Endothelial cell of umbilical vein (primary cell): ENCODE measurements around the gene INTS1. TPM values are rescaled to one million over a fixed set of nuclear protein-coding genes. Genes with fewer than 3 reads are reported as not detected.

ENCODE experiments used
- BruUV-seq: library from RNA; stranded (reverse); fragments of 400-500 nt; replicated peaks from 2 replicates; lab custom pipeline; 2021; lab: Mats Ljungman, UMichigan
- CTCF ChIA-PET: fragments of 300-600, 350-600 bp; sonication (Branson Sonifier 250); formaldehyde crosslinking; loops from one replicate; lab custom pipeline; 2021; ENCODE audit warnings: antibody characterized with exemption, inconsistent platforms; lab: Charles Lee
- POLR2A ChIA-PET: fragments of 300-600, 350-600 bp; sonication (Branson Sonifier 250); formaldehyde crosslinking; loops from one replicate; lab custom pipeline; 2021; ENCODE audit warnings: antibody characterized with exemption, inconsistent platforms; lab: Charles Lee
- DNase-seq: peaks from one replicate; pipeline ENCODE4 v3.0.0-alpha.2; 2011; ENCODE audit warnings: low read depth, low spot score
- FAIRE-seq: peaks from 2 replicates; lab custom pipeline; 2011; peaks lifted over from hg19 to GRCh38; lab: Jason Lieb, UNC
- H2AFZ ChIP-seq: 2 replicates; pipeline ENCODE4 v1.6.0; 2012; ENCODE audit warnings: low read depth, low read length, control low read depth, inconsistent platforms
- H3K27ac ChIP-seq: 2 replicates; pipeline ENCODE4 v1.5.1; 2011; ENCODE audit warnings: low read depth, mild to moderate bottlenecking, control low read depth, low read length, moderate library complexity; ENCODE audit not compliant: insufficient read depth
- H3K27me3 ChIP-seq, 2 experiments: 2 replicates each; pipeline versions ENCODE4 v1.6.0 to v1.6.1; 2011; ENCODE audit warnings: low read length in 2 of 2, mixed read lengths in 1 of 2; ENCODE audit not compliant: control insufficient read depth in 2 of 2, insufficient read depth in 2 of 2
- H3K36me3 ChIP-seq, 2 experiments: 2 replicates in 1 of 2; 3 replicates in 1 of 2; pipeline ENCODE4 v1.5.1; 2011; ENCODE audit warnings: low read length in 2 of 2, mild to moderate bottlenecking in 1 of 2, moderate library complexity in 1 of 2; ENCODE audit not compliant: control insufficient read depth in 2 of 2, insufficient read depth in 2 of 2; ENCODE audit errors: extremely low read depth in 1 of 2
- H3K4me1 ChIP-seq: 3 replicates; pipeline ENCODE4 v1.5.1; 2011; ENCODE audit warnings: mild to moderate bottlenecking, low read length; ENCODE audit not compliant: control insufficient read depth, insufficient read depth; ENCODE audit errors: extremely low read depth
- H3K4me2 ChIP-seq: 2 replicates; pipeline ENCODE4 v1.6.1; 2011; ENCODE audit warnings: low read length, control low read depth, mixed read lengths; ENCODE audit not compliant: insufficient read depth
- H3K4me3 ChIP-seq, 3 experiments: fragments of 200-600 bp in 1 of 3; sonication (generic), shearing (Covaris generic) in 1 of 3; replicated peaks in 1 of 3; 2 replicates each; pipeline ENCODE4 v1.5.1; 2011 to 2016; ENCODE audit warnings: control low read depth in 3 of 3, low read length in 3 of 3, mild to moderate bottlenecking in 2 of 3, inconsistent platforms in 1 of 3, low read depth in 1 of 3, moderate library complexity in 1 of 3; ENCODE audit not compliant: insufficient read depth in 1 of 3
- H3K79me2 ChIP-seq: 2 replicates; pipeline ENCODE4 v1.6.0; 2012; ENCODE audit warnings: low read length, inconsistent platforms; ENCODE audit not compliant: control insufficient read depth, insufficient read depth
- H3K9ac ChIP-seq: replicated peaks from 2 replicates; pipeline ENCODE3; 2011; ENCODE audit warnings: low read length, control low read depth; ENCODE audit not compliant: insufficient read depth; ENCODE audit errors: extremely low read depth
- H3K9me1 ChIP-seq: replicated peaks from 3 replicates; pipeline ENCODE4 v1.6.0; 2011; ENCODE audit warnings: mild to moderate bottlenecking, low read length; ENCODE audit not compliant: control insufficient read depth, insufficient read depth; ENCODE audit errors: extremely low read depth
- H3K9me3 ChIP-seq: replicated peaks from 2 replicates; pipeline ENCODE4 v1.5.1; 2012; ENCODE audit warnings: low read length, inconsistent platforms; ENCODE audit not compliant: control insufficient read depth, insufficient read depth
- H4K20me1 ChIP-seq: replicated peaks from 2 replicates; pipeline ENCODE3; 2011; ENCODE audit warnings: mild to moderate bottlenecking, low read length; ENCODE audit not compliant: control insufficient read depth, insufficient read depth; ENCODE audit errors: extremely low read depth
- CTCF ChIP-seq, 2 donors: IDR thresholded peaks; 1 replicate in 1 of 2; 2 replicates in 1 of 2; pipeline ENCODE4 v1.5.1; 2011; ENCODE audit warnings: low read length in 2 of 2, mild to moderate bottlenecking in 2 of 2, moderate library complexity in 2 of 2, control low read depth in 1 of 2, inconsistent platforms in 1 of 2, low read depth in 1 of 2; ENCODE audit not compliant: insufficient read depth in 1 of 2; ENCODE audit errors: extremely low read depth in 1 of 2
- POLR2AphosphoS5 ChIP-seq: IDR thresholded peaks from 2 replicates; pipeline ENCODE4 v1.6.1; 2012; ENCODE audit warnings: low read depth, mild to moderate bottlenecking, control low read depth, low read length, moderate library complexity; ENCODE audit not compliant: insufficient read depth
- dilution Hi-C: fragments of 300-500 bp; cut with MboI; formaldehyde crosslinking; loops from one replicate; pipeline ENCODE4 v1.15.0; 2019; ENCODE audit warnings: low sequenced_read_pairs; ENCODE audit not compliant: extremely low pct_ligation_motif_present
- intact Hi-C: fragments of 100-400 bp; cut with micrococcal nuclease; formaldehyde crosslinking; loops from one replicate; pipeline ENCODE4 v1.10.0; 2022
- polyA plus RNA-seq, 4 experiments: library from polyadenylated mRNA; depleted of rRNA in 3 of 4; stranded (reverse) in 3 of 4; unstranded in 1 of 4; fragments of >200 nt; gene quantifications; 2 replicates each; pipeline versions ENCODE4 v1.2.1 to v1.2.3, GENCODE V29; 2011 to 2012; ENCODE audit warnings: missing spikeins in 1 of 4
- total RNA-seq: library from RNA; stranded (reverse); gene quantifications from 2 replicates; pipeline ENCODE4 v1.2.3, GENCODE V29; 2021

INTS1 gene
- total and polyA plus RNA-seq, 2 donors (not counting 3 experiments of a cell fraction or from before 2014, with no cell fraction given) = 57.8 to 116 TPM

- CTCF ChIA-PET = interaction anchor here (2.8 kb wide), 1 partner anchor 37 kb away, joined by 24 read pairs; no protein-coding TSS in a partner anchor
- no TSS peak for BruUV-seq
Measured at GRCh38 chr7:1437155-1437880, 66.9 kb downstream of the INTS1 start.

More at GRCh38 chr7:1437155-1437880, 66.9 kb downstream of the INTS1 start:
- no peak for DNase-seq
- no peaks in the 10 kb centered on the region for H4K20me1 ChIP-seq
- POLR2A ChIA-PET = no interaction called here
- FAIRE-seq = no peak
- no peak overlapping the region for H3K4me2 ChIP-seq
- no peak overlapping the region for H2AFZ ChIP-seq
- intact Hi-C loops = no loop called here
- no peaks in the 10 kb centered on the region for H3K9me1 ChIP-seq
- no peaks in the 10 kb centered on the region for H3K27me3 ChIP-seq
- H3K9ac ChIP-seq = no peak overlapping the region
- no peak overlapping the region for H3K27ac ChIP-seq
- peaks cover 0 to 2% of the 10 kb centered on the region in 2 experiments for H3K36me3 ChIP-seq
- H3K4me3 ChIP-seq = no peak overlapping the region
- H3K79me2 ChIP-seq = no peaks in the 10 kb centered on the region
- dilution Hi-C loops = no loop called here
- H3K9me3 ChIP-seq = no peaks in the 10 kb centered on the region
- TF ChIP-seq POLR2AphosphoS5 (no peak), CTCF (IDR thresholded peaks at IDR 0.05; ENCODE audit: extremely low read depth in 1 of 2, insufficient read depth in 1 of 2, low read depth in 1 of 2, low read length in 2 of 2) (no peak)
- H3K4me1 ChIP-seq = no peaks in the 10 kb centered on the region
